HG03039 (cell line): Measurements from ENCODE around the gene DCUN1D1.

Experiments used
- ATAC-seq: cut with Tn5 transposase; IDR thresholded peaks from one replicate; pipeline ENCODE4 v1.9.1; 2021; ENCODE audit warnings: mild to moderate bottlenecking, moderate library complexity; ENCODE audit not compliant: unreplicated experiment

Gene DCUN1D1

GRCh38 chr3:182973047-182973446, 7.3 kb downstream of the DCUN1D1 start:
- ATAC-seq = no peak

- no peak for ATAC-seq
Measured at GRCh38 chr3:182972387-182972786, 8.0 kb downstream of the DCUN1D1 start.

DNA sequence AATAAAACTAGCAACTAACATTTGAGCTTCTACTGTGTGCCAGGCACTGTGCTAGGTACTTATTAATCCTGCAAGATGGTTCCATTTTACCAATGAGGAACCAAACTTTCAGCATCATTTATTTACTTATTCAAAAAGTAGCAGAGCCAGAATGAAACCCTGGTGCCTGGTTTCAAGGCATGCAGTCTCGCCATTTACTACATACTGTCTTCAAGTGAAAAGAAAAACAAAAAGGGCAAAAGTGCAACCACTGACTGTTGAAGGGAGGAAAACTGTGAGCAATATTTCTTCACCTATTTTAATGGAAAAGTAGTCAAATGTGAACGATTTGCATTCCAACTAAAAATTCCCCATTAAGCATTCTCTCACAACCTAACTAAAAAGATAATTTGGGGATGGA, 8.7 kb downstream of the DCUN1D1 start:
- no peak for ATAC-seq

GRCh38 chr3:182970811-182971418, 9.4 kb downstream of the DCUN1D1 start:
- no peak for ATAC-seq

GRCh38 chr3:182969853-182970252, 10.5 kb downstream of the DCUN1D1 start:
- no peak for ATAC-seq

GRCh38 chr3:182969277-182969676, 11.1 kb downstream of the DCUN1D1 start:
- no peak for ATAC-seq

GRCh38 chr3:182967218-182968204, 12.8 kb downstream of the DCUN1D1 start:
- ATAC-seq = no peak

DNA sequence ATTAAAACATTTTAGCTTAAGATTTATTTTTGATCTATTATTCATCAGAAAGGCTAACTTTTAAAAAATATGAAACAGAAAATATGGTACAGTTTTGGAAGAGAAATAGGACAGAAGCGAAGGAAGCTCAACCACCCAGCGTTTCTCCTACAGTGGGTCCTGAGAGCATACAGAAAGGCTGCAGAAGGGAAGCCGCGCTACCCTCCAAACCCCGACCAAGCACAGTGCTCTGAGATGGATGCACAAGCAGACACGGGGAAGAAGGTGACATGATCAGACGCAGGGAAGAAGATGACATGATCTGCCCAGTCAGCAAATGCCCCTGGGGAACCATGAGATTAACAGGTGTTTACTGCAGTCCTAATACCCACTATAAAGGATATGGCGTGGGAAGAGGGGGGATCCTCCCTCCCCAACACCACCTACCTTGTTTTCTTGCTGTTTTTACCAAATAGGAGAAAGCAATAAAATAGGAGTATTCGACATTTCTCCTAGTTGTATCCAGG, 14.4 kb downstream of the DCUN1D1 start:
- no peak for ATAC-seq

DNA sequence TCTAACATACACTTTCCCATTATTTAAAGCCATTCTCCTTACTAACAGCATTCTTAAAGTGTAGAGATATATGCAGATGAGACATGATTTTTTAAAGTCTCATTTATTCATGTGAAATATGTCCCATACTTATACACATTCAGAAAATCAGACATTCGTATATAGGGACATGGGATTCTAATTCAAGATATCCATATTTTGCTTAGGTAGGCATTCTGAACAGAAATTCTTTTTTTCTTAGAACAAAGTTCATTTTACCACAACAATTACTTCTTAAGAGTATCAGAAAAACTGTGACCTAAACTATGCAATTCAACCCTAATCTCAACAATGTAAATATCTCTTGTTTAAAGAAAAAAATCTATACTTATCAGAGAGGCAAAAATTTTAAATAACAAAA, 16.2 kb downstream of the DCUN1D1 start:
- no peak for ATAC-seq

DNA sequence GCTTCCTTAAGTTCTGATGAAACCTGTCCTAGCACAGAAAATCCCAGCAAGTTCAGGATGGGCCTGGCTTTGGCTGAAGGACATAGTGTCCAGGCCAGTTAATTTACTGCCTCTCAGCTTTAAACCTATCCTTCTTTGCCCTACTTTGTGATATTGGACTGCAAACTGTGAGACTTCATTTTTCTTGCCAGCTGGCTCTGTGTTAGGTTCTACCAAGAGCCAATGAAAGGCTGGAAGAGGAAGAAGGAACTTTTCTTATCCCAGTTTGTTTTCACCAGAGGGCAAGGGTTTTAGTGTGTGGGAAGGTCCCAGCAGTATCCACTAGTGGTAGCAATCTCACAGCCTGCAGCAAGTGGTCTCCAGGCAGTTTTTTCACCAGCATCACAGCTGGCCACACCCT, 18.2 kb downstream of the DCUN1D1 start:
- no peak for ATAC-seq

DNA sequence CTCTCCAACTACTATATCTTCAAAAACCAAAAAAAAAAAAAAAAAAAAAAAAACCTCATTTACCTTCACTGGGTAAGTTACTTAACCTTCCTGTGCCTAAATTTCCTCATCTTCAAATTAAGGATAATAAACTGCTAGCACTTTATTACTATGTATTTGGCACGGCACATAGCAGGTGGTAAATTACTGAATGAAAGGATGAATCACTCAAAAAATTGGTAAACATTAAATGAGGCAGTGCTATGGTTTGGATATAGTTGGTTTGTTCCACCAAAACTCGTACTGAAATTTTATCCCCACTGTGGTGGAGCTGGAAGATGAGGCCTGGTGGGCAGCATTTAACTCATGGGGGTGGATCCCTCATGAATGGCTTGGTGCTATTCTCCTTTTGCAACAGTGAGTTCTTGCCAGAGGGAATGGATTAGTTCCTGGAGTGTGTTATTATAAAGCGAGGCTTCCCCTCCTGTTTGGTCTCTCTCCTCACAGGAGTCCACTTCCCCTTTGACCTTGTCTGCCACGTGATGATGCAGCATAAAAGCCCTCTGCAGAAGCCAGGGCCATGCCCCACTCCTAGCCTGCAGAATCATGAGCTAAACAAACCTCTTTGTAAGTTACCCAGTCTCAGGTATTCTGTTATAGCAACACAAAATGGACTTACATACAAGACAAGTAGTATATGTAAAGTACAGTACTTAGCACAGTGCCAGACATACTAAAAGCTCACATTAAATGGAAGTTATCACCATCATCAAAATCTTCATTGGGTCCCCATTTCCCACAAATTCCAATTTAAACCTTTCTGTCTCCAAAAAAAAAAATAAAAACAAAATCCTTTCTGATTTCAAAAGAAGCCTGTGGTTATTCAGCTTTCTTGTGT, 20.6 kb downstream of the DCUN1D1 start:
- ATAC-seq = no peak

DNA sequence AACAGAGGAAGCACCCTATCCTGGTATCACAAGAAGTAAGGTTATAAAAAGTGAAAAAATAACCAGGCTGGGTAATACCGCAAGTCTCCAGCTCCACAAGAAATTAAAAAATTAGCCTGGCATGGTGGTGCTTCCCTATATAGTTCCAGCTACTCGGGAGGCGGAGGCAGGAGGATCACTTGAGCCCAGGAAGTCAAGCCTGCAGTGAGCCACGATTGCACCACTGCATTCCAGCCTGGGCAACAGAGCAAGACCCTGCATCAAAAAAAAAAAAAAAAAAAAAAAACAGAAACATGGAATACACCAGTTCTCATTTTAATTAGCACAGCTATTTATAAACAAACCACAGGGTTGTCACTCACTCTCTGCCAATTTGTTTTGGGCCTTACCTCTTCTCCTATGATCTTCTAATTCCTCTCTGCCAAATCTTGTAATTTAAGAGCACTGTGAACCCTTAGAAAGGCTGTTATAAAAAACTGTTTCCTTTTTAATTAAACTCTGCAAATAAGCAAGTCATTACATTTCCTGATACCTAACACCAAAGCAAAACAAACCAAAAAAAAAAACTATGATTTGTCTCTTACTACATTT, 22.6 kb downstream of the DCUN1D1 start:
- no peak for ATAC-seq

- no peak for ATAC-seq
Measured at GRCh38 chr3:182957226-182957625, 23.1 kb downstream of the DCUN1D1 start.

DNA sequence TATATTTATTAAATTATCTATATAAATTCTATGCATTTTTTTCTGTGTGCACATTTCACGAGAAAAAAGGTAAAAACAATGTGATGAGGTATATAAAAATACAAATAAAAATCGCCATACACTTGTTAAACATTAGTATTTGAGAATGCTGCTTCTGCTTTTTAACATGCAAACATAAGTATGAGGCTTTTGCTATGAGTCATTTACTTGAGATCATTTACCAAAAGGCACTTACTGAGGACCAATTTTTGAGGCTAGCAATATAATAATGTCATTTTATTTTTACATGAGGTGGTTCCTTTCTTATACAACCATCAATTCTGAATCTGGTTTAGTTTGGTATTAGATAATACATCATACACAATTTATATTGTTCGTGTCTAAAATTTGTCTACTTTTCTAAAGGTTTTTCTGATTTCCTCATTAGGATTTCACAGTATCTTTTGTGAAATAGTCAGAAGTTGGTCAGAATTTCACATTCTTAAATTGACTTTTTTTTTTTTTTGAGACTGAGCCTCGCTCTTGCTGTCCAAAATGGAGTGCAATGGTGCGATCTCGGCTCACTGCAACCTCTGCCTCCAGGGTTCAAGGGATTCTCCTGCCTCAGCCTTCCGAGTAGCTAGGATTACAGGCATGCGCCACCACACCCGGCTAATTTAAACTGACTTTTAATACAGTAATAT, 25.6 kb downstream of the DCUN1D1 start:
- ATAC-seq = no peak

- ATAC-seq = no peak
Measured at GRCh38 chr3:182949688-182950087, 30.6 kb downstream of the DCUN1D1 start.

- no peak for ATAC-seq
Measured at GRCh38 chr3:182948305-182948704, 32.0 kb downstream of the DCUN1D1 start.

DNA sequence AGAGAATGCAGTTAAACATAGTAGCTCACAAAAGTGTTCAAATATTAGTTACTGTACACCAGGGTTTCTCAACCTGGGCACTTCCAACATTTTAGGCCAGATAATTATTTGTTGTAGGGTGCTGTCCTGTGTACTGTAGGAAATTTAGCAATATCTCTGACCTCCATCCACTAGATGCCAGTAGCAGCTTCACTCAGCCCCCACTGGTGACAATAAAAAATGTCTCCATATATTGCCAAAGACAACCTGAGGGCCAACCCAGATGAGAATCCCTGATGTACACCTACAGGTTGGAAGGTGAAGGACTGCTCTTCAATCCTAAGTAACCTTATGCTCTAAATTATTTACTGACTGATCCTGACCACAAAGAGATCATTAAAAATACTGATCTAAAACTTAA, 32.5 kb downstream of the DCUN1D1 start:
- no peak for ATAC-seq

GRCh38 chr3:182941719-182942118, 38.6 kb downstream of the DCUN1D1 start:
- no peak for ATAC-seq

DNA sequence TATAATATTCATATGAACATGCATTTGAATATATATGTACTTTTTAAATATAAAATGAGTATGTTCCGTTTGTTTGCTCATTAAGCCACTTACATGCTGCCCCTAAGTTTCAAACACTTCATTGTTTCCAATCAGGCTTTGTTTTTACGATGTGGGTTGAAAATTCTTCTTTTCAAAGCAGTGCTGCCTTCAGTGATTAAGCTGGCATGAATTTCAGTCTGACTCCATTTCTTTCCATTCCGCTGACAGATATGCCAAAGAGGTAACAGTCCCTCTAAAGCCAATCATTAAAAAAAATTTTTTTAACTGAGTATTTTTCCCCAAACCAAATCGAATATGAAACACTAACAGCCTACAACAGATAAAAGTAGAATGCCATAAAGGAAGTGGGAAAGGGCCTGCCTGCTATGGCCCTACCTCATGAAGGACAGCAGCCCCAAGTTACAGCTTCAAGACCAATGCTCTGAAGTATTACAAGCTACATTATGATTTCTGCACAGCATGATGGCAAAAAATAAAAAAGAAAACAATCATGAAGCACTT, 40.0 kb downstream of the DCUN1D1 start:
- ATAC-seq = no peak
